H54 (cell line): Measurements from ENCODE around the gene FRZB.

ENCODE experiments used
- DNase-seq: peaks from one replicate; pipeline ENCODE4 v3.0.0; 2011; ENCODE audit warnings: low spot score, mixed read lengths; ENCODE audit not compliant: insufficient read length
- FAIRE-seq: peaks from 3 replicates; lab custom pipeline; 2011; peaks lifted over from hg19 to GRCh38; lab: Jason Lieb, UNC
- POLR2A ChIP-seq: IDR thresholded peaks from 2 replicates; pipeline ENCODE4 v1.6.1; 2011; ENCODE audit warnings: low read depth, mild to moderate bottlenecking, low read length

Gene FRZB

GRCh38 chr2:182870227-182870626, 3.8 kb upstream of the FRZB start:
- no peak for TF ChIP-seq POLR2A
- no peak for FAIRE-seq
- peak; percentile 26 for DNase-seq

DNA sequence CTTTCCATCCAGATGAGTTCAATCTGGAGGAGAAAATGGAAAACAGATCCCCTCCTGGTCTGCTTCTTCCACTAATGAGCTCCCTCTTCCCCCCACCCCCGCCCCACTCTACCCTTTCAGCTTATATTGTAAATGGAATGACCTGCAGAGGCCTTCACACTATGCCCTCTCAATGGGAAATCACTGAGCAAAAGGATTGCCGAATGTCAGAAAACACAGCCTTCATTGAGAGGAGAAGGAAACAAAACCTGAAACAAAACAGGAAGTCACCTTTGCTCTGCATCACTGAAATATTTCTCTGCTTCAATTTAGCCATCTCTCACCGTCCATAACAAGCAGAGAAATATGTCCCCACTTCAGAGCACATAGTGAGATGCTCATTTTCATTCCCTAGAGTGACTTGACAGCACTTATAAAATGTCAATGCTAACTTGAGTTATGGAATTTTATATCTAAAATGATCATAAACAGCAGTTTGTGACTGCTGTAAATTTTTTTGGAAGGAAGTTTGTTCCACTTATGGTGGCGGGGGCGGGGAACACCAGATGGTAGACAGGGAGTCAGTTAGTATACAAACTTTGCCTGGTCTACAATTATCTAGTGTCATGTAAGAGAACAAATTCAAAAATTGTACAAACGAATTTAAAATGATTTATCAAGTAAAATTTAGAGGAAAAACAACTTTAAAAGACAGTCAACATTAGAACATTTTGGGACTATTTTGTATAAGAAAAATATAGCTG, 1.8 kb upstream of the FRZB start:
- DNase-seq: no peak
- no peak for TF ChIP-seq POLR2A
- FAIRE-seq: no peak

- no peak for DNase-seq
- no peak for TF ChIP-seq POLR2A
- FAIRE-seq: no peak
Observed at GRCh38 chr2:182867426-182868053, 1.1 kb upstream of the FRZB start.

DNA sequence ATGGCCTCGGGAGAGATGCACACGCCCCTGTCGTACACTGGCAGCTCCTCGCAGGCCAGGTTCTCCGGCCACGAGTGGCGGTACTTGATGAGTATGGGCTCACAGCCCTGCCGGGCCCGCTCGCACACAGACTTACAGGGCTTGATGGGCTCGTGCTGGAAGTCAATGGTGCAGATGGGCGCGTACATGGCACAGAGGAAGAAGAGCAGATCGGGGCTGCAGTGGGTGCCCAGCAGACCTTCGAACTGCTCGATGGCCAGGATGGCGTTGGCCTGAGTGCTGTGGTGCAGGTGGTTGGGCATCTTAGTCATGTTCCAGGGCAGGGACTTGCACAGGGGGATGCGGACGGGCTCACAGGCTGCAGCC, 359 bp downstream of the FRZB start:
- no peak for DNase-seq
- no peak for TF ChIP-seq POLR2A
- FAIRE-seq: no peak

- no peak for TF ChIP-seq POLR2A
- FAIRE-seq: no peak
Observed at GRCh38 chr2:182864949-182865570, 1.4 kb downstream of the FRZB start.

DNA sequence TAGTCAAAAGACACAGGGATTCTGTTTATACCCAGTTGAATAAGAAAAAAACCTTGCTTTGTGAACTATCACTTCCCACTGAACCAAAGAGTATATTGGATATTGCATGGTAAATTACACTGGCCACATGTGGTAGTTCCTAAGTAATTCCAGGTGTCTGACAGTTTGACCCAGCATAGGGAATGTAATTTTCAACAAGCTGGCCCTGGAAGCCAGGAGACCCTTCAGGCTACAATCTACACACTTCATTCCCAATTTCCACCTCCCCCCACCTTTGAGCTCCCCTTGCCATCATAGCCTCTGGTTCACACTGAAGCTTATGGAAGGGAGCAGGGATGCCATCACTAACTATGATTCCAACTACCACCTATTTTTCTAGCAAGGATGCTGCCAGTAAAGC, 2.8 kb downstream of the FRZB start:
- no peak for TF ChIP-seq POLR2A
- no peak for FAIRE-seq

More at GRCh38 chr2:182864949-182865570, 1.4 kb downstream of the FRZB start:
- no peak for DNase-seq

DNA sequence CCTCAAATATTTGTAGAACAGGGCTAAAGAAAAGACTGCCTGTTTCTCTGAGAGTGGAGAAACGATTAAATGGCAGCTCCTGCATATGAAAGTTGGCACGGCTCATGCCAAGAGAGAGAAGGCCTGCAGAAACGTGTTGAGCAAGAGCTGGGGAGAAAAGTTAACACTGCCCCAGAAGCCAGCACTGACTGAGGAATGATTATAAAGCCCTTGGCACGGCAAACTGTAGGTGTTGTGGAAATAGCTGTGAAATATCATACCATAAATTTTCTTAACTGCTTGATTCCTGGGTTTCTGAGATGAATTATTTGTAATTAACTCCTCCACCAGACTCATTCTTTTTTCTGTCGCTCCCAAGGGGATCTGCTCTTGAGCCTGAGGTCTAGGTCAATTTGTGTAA, 4.3 kb downstream of the FRZB start:
- DNase-seq (no peak), FAIRE-seq (no peak)
- no peak for TF ChIP-seq POLR2A

More for the DNA sequence above, 2.8 kb downstream of the FRZB start:
- no peak for DNase-seq

GRCh38 chr2:182860858-182861257, 5.6 kb downstream of the FRZB start:
- DNase-seq: no peak
- no peak for FAIRE-seq
- TF ChIP-seq POLR2A: no peak

GRCh38 chr2:182858671-182859070, 7.8 kb downstream of the FRZB start:
- DNase-seq (no peak), FAIRE-seq (no peak)
- TF ChIP-seq POLR2A: no peak

DNA sequence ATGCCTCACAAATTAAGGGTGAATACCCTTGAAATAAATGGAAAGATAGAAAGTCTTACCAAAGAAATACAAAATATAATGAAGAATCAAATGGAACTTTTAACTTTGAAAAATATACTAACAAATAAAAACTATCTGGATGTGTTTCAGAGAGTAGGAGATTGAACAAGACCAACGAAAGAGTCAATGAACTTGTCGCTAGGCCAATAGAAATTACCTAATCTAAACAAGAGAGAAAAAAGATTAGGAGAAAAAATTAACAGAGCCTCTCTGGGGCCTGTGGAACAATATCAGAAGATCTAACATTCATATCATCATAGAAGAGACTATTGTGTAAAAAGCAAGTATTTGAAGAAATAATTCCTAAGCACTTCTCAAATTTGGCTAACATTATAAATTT, 11.1 kb downstream of the FRZB start:
- no peak for TF ChIP-seq POLR2A
- no peak for FAIRE-seq
- no peak for DNase-seq

- DNase-seq (no peak), FAIRE-seq (no peak)
- TF ChIP-seq POLR2A: no peak
Observed at GRCh38 chr2:182854375-182855105, 11.9 kb downstream of the FRZB start.

DNA sequence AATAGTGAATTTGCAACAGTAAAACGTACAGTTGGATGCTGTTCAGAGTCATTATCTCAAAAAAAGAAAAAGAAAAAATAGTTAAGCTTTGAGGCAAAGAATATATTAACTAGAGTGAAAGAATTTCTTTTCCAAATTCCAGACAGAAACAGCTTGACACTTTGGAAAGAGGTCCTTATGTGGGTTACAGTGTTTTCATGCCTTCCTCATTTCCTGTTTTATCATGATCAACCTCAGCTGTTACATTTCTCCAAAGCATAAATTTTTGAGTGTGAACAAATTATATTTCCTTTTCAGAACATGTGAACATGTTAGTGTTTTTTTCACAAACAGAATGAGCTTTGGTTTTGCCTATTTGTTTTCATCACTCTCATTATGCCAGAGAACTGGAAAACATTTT, 13.6 kb downstream of the FRZB start:
- DNase-seq (no peak), FAIRE-seq (no peak)
- no peak for TF ChIP-seq POLR2A

GRCh38 chr2:182852090-182852489, 14.3 kb downstream of the FRZB start:
- FAIRE-seq (no peak), DNase-seq (no peak)
- no peak for TF ChIP-seq POLR2A
